H1 (cell line): ENCODE data around the gene PRRT4. TPM values are rescaled to one million over a fixed set of nuclear protein-coding genes. Genes with fewer than 3 reads are reported as not detected.

Experiments
- HDAC6 ChIP-seq: IDR thresholded peaks from one replicate; pipeline ENCODE4 v1.7.1; 2012; ENCODE audit warnings: low read depth, mild to moderate bottlenecking, inconsistent platforms, low read length, moderate library complexity
- JUN ChIP-seq: IDR thresholded peaks from 2 replicates; pipeline ENCODE4 v1.6.1; 2011; ENCODE audit warnings: low read depth, mild to moderate bottlenecking, improper control_type of control experiment, low read length
- SP1 ChIP-seq: IDR thresholded peaks from 2 replicates; pipeline ENCODE4 v1.6.1; 2011; ENCODE audit warnings: low read depth, low read length
- polyA plus RNA-seq, 7 experiments: library from polyadenylated mRNA; depleted of rRNA in 3 of 7; stranded (reverse) in 5 of 7; unstranded in 2 of 7; fragments of >200 nt in 5 of 7; fragments of 200-250 nt in 2 of 7; gene quantifications; 1 replicate in 5 of 7; 2 replicates in 1 of 7; 4 replicates in 1 of 7; pipeline versions ENCODE4 v1.2.1 to v1.2.3, GENCODE V29; 2011 to 2013; ENCODE audit warnings: missing spikeins in 2 of 7, mixed read lengths in 2 of 7
- total RNA-seq: library from RNA; stranded (reverse); fragmentation: NEBNext Ultra II Directional; extraction: Animal tissue kit (Norgen Biotek cat#: 25700); gene quantifications from 2 replicates; pipeline ENCODE4 v1.2.1, GENCODE V29; 2021

The PRRT4 gene
- total and polyA plus RNA-seq, 2 of the 8 experiments (the other 6 are each of a cell fraction or from before 2014, with no cell fraction given) = 0.34 to 1.0 TPM

- TF ChIP-seq HDAC6 = no peak
- no peak for TF ChIP-seq SP1
- TF ChIP-seq JUN = no peak
Observed at GRCh38 chr7:128363261-128363721, 1.8 kb upstream of the PRRT4 start (continued).
